Gastroesophageal sphincter (tissue), 3 donors: ENCODE results near the gene ACTMAP.

Experiments used
- CTCF ChIP-seq, 4 experiments: fragments of 200-600 bp in 2 of 4; fragments of 450-650 bp in 2 of 4; sonication (generic) in 1 of 4; IDR thresholded peaks; one replicate each; pipeline ENCODE4 v1.5.1; 2017 to 2019; ENCODE audit warnings: antibody characterized with exemption in 4 of 4, mild to moderate bottlenecking in 2 of 4, moderate library complexity in 2 of 4
- EP300 ChIP-seq: sonication (generic); formaldehyde crosslinking; IDR thresholded peaks from one replicate; pipeline ENCODE4 v1.6.1; 2017; ENCODE audit warnings: antibody characterized with exemption, mild to moderate bottlenecking
- POLR2A ChIP-seq, 2 donors: fragments of 450-650 bp; IDR thresholded peaks; one replicate each; pipeline ENCODE4 v1.6.1; 2017; ENCODE audit warnings: antibody characterized with exemption in 2 of 2, mild to moderate bottlenecking in 2 of 2, moderate library complexity in 1 of 2

- TF ChIP-seq CTCF (IDR thresholded peaks at IDR 0.05) (no peak), POLR2A (IDR thresholded peaks at IDR 0.05) (no peak), EP300 (no peak)
Observed at GRCh38 chr19:40777645-40777936, 27.3 kb upstream of the ACTMAP start.
